Neural cell (in vitro differentiated cells): ENCODE data around the gene ATP5PO.

Experiments
- EP300 ChIP-seq: fragments of 450-650 bp; conservative IDR thresholded peaks from 2 replicates; pipeline ENCODE4 v1.6.1; 2014; ENCODE audit warnings: antibody characterized with exemption, mild to moderate bottlenecking, moderate library complexity; ENCODE audit not compliant: poor library complexity, severe bottlenecking
- POLR2AphosphoS5 ChIP-seq: IDR thresholded peaks from 2 replicates; pipeline ENCODE4 v1.6.1; 2012
- TF ChIP-seq, protein P1 (sequence below): fragments of 450-650 bp; IDR thresholded peaks from 2 replicates; pipeline ENCODE4 v1.5.1; 2014; ENCODE audit warnings: antibody characterized with exemption, mild to moderate bottlenecking, moderate library complexity; ENCODE audit not compliant: poor library complexity, severe bottlenecking

DNA sequence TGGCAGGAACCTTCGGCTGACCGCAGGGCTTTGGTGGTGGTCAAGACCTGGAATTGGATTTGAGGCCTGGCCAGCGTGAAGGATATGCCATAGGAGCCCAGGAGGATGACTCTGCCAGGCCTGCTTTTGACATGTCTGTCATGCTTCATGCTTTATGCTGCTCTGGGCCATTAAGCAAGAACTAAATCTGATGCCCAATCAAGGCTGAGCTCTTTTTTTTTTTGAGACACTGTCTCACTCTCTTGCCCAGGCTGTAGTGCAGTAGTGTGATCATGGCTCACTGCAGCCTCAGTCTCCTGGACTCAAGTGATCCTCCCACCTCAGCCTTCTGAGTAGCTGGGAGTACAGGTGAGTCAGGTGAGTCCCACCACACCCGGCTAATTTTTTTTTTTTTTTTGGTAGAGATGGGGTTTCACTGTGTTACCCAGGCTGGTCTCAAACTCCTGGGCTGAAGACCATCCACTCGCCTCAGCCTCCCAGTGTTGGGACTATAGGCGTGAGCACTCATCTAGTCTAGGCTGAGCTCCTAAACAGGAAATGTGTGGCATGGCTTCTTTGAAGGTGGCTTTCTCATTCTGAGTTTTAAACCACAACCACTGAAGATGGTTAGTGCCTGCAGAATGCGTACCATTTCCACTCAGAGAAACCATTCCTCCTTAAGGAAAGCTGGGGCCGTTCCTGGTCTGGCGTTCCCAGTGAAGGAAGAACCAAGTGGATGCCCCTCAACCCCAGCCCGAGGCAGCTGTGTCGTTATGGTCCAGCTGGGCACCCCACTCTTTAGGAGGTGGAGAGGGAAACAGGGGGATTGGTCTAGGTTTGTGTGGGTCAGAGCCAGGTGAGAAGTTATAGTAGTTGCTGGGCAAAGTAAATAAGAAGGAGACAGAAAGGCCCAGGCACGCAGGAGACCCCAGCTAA is 34.2 kb upstream of the ATP5PO start:
- TF ChIP-seq POLR2AphosphoS5 (no peak), EP300 (no peak)
- TF ChIP-seq, protein P1, sequence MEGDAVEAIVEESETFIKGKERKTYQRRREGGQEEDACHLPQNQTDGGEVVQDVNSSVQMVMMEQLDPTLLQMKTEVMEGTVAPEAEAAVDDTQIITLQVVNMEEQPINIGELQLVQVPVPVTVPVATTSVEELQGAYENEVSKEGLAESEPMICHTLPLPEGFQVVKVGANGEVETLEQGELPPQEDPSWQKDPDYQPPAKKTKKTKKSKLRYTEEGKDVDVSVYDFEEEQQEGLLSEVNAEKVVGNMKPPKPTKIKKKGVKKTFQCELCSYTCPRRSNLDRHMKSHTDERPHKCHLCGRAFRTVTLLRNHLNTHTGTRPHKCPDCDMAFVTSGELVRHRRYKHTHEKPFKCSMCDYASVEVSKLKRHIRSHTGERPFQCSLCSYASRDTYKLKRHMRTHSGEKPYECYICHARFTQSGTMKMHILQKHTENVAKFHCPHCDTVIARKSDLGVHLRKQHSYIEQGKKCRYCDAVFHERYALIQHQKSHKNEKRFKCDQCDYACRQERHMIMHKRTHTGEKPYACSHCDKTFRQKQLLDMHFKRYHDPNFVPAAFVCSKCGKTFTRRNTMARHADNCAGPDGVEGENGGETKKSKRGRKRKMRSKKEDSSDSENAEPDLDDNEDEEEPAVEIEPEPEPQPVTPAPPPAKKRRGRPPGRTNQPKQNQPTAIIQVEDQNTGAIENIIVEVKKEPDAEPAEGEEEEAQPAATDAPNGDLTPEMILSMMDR: no peak
